Amniotic epithelial cell (primary cell): ENCODE results near the gene CA7.

Experiments
- DNase-seq: peaks from one replicate; pipeline ENCODE4 v3.0.0-alpha.2; 2010; ENCODE audit warnings: low read depth

The CA7 gene

GRCh38 chr16:66898933-66899309 is 54.7 kb downstream of the CA7 start:
- DNase-seq, result no peak

GRCh38 chr16:66899310-66899944 is 55.2 kb downstream of the CA7 start:
- DNase-seq, result peak; percentile 86

- DNase-seq, result peak; percentile 91
These were observed 55.9 kb downstream of the CA7 start for GRCh38 chr16:66899945-66900710.

GRCh38 chr16:66900721-66901441 is 56.7 kb downstream of the CA7 start:
- DNase-seq, result no peak

- DNase-seq, result no peak
These were observed 57.4 kb downstream of the CA7 start for GRCh38 chr16:66901626-66902025.

GRCh38 chr16:66902648-66903543 is 58.7 kb downstream of the CA7 start:
- DNase-seq, result no peak
